SK-N-SH treated with all-trans-retinoic acid at 6 μM for 48 hours (cell line): ENCODE data around the gene CIB1.

Experiments used
- ATAC-seq: fragments of 200-7000 bp; cut with Tn5 transposase; 3 replicates; pipeline ENCODE4 v1.9.1; 2020; ENCODE audit warnings: mild to moderate bottlenecking, moderate library complexity
- ARNTL ChIP-seq: fragments of 450-650 bp; formaldehyde crosslinking; IDR thresholded peaks from 2 replicates; pipeline ENCODE4 v1.5.0; 2020; ENCODE audit warnings: low read depth, mild to moderate bottlenecking, moderate library complexity, borderline replicate concordance
- CREB5 ChIP-seq: fragments of 250-450 bp; sonication (Bioruptor Pico); IDR thresholded peaks from 2 replicates; pipeline ENCODE4 v1.5.1; 2020; ENCODE audit warnings: low read depth, mild to moderate bottlenecking, moderate library complexity
- CSDC2 ChIP-seq: fragments of 250-450 bp; sonication (Bioruptor Pico); IDR thresholded peaks from 2 replicates; pipeline ENCODE4 v1.5.0; 2020; ENCODE audit warnings: mild to moderate bottlenecking, moderate library complexity
- ESRRG ChIP-seq: fragments of 250-450 bp; sonication (Bioruptor Pico); IDR thresholded peaks from 2 replicates; pipeline ENCODE4 v1.6.1; 2021; ENCODE audit warnings: mild to moderate bottlenecking
- GLIS3 ChIP-seq: fragments of 250-450 bp; sonication (Bioruptor Pico); IDR thresholded peaks from 2 replicates; pipeline ENCODE4 v1.5.0; 2020; ENCODE audit warnings: mild to moderate bottlenecking, moderate library complexity
- ISL1 ChIP-seq: fragments of 250-450 bp; sonication (Bioruptor Pico); IDR thresholded peaks from 2 replicates; pipeline ENCODE4 v2.1.2; 2022; ENCODE audit warnings: mild to moderate bottlenecking, moderate library complexity
- OSR1 ChIP-seq: fragments of 250-450 bp; sonication (Bioruptor Pico); IDR thresholded peaks from 2 replicates; pipeline ENCODE4 v1.8.0; 2022; ENCODE audit warnings: moderate library complexity, mild to moderate bottlenecking, inconsistent platforms
- PATZ1 ChIP-seq: fragments of 250-450 bp; sonication (Bioruptor Pico); IDR thresholded peaks from 2 replicates; pipeline ENCODE4 v1.8.0; 2020; ENCODE audit warnings: mild to moderate bottlenecking, moderate library complexity, borderline replicate concordance
- POU6F1 ChIP-seq: fragments of 250-450 bp; sonication (Bioruptor Pico); IDR thresholded peaks from 2 replicates; pipeline ENCODE4 v1.8.0; 2021; ENCODE audit warnings: low read depth, mild to moderate bottlenecking, moderate library complexity, borderline replicate concordance
- PPARA ChIP-seq: fragments of 250-450 bp; sonication (Bioruptor Pico); IDR thresholded peaks from 2 replicates; pipeline ENCODE4 v1.5.0; 2020; ENCODE audit warnings: mild to moderate bottlenecking, borderline replicate concordance
- SNAI2 ChIP-seq: fragments of 250-450 bp; sonication (Bioruptor Pico); IDR thresholded peaks from 2 replicates; pipeline ENCODE4 v1.5.0; 2020; ENCODE audit warnings: mild to moderate bottlenecking, moderate library complexity
- TCF4 ChIP-seq: fragments of 250-450 bp; sonication (Bioruptor Pico); IDR thresholded peaks from 2 replicates; pipeline ENCODE4 v1.8.0; 2021; ENCODE audit warnings: mild to moderate bottlenecking, moderate library complexity, borderline replicate concordance
- TOX ChIP-seq: fragments of 250-450 bp; sonication (Bioruptor Pico); IDR thresholded peaks from 2 replicates; pipeline ENCODE4 v1.8.0; 2021; ENCODE audit warnings: mild to moderate bottlenecking, moderate library complexity, borderline replicate concordance
- ZFP3 ChIP-seq: fragments of 250-450 bp; sonication (Bioruptor Pico); IDR thresholded peaks from 2 replicates; pipeline ENCODE4 v1.5.0; 2020; ENCODE audit warnings: mild to moderate bottlenecking, moderate library complexity
- ZNF565 ChIP-seq: fragments of 450-650 bp; formaldehyde crosslinking; conservative IDR thresholded peaks from 2 replicates; pipeline ENCODE4 v1.5.0; 2020; ENCODE audit warnings: low read depth, mild to moderate bottlenecking, moderate library complexity
- ZNF70 ChIP-seq: fragments of 450-650 bp; formaldehyde crosslinking; IDR thresholded peaks from 2 replicates; pipeline ENCODE4 v1.5.0; 2020; ENCODE audit warnings: mild to moderate bottlenecking, moderate library complexity
- ZNF8 ChIP-seq: fragments of 450-650 bp; formaldehyde crosslinking; IDR thresholded peaks from 2 replicates; pipeline ENCODE4 v1.5.0; 2020; ENCODE audit warnings: mild to moderate bottlenecking, moderate library complexity
- TF ChIP-seq, protein P1 (sequence below): fragments of 250-450 bp; sonication (Bioruptor Pico); IDR thresholded peaks from 2 replicates; pipeline ENCODE4 v1.5.1; 2021; ENCODE audit warnings: mild to moderate bottlenecking, moderate library complexity
- TF ChIP-seq, protein P2 (sequence below): fragments of 250-450 bp; sonication (Bioruptor Pico); IDR thresholded peaks from 2 replicates; pipeline ENCODE4 v1.5.0; 2020; ENCODE audit warnings: mild to moderate bottlenecking, moderate library complexity

CIB1 gene

GRCh38 chr15:90191344-90191687, 42.4 kb downstream of the CIB1 start (continued):
- no peak for TF ChIP-seq POU6F1 (CRISPR knock-in tag)

- ATAC-seq = no peak
- TF ChIP-seq CREB5 (CRISPR knock-in tag) (no peak), ZNF8 (CRISPR knock-in tag) (no peak), ZNF565 (CRISPR knock-in tag) (no peak), ISL1 (CRISPR knock-in tag) (no peak), PATZ1 (no peak), OSR1 (CRISPR knock-in tag) (no peak), TOX (CRISPR knock-in tag) (no peak), ZNF70 (CRISPR knock-in tag) (no peak), PPARA (CRISPR knock-in tag) (no peak), ZFP3 (CRISPR knock-in tag) (no peak), ESRRG (CRISPR knock-in tag) (no peak), ARNTL (CRISPR knock-in tag) (no peak), TCF4 (CRISPR knock-in tag) (no peak), GLIS3 (CRISPR knock-in tag) (no peak), CSDC2 (no peak)
- TF ChIP-seq, protein P1, sequence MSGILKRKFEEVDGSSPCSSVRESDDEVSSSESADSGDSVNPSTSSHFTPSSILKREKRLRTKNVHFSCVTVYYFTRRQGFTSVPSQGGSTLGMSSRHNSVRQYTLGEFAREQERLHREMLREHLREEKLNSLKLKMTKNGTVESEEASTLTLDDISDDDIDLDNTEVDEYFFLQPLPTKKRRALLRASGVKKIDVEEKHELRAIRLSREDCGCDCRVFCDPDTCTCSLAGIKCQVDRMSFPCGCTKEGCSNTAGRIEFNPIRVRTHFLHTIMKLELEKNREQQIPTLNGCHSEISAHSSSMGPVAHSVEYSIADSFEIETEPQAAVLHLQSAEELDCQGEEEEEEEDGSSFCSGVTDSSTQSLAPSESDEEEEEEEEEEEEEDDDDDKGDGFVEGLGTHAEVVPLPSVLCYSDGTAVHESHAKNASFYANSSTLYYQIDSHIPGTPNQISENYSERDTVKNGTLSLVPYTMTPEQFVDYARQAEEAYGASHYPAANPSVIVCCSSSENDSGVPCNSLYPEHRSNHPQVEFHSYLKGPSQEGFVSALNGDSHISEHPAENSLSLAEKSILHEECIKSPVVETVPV (CRISPR knock-in tag) = no peak
Measured at GRCh38 chr15:90190606-90191343, 43.0 kb downstream of the CIB1 start.

DNA sequence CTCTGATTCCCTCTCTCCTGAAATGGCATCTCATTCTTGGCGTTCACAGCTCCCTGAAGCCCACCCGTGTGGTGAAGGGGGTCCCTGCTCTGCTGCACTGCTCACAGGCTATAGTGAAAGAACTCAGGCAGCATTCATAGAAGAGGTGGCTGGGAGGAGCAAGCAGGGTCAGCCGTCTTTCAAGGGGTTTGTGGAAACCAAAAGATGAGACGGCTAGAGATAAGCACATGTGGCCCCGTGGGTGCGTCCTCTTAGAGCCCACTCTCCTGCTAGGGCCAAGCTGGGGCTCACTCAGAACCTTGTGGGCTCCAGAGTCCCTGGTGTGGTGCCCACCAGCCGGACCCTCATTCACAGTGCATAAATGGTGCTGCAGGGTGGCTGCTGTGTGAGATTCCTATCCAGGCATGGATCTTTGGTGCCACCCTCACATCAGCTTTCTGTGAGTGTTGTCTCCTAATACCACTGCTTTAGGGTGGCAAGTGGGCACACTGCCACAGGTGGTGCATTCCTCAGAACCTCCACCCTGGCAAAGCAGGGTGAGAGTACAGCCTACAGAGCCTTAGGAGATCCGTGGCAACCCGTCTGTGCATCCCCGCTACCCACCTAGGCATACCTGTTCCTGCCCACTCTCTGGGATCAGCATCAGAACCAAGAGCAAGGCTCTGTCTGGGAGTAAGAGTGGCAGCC, 43.8 kb downstream of the CIB1 start:
- TF ChIP-seq CSDC2 = no peak
- TF ChIP-seq, protein P2, sequence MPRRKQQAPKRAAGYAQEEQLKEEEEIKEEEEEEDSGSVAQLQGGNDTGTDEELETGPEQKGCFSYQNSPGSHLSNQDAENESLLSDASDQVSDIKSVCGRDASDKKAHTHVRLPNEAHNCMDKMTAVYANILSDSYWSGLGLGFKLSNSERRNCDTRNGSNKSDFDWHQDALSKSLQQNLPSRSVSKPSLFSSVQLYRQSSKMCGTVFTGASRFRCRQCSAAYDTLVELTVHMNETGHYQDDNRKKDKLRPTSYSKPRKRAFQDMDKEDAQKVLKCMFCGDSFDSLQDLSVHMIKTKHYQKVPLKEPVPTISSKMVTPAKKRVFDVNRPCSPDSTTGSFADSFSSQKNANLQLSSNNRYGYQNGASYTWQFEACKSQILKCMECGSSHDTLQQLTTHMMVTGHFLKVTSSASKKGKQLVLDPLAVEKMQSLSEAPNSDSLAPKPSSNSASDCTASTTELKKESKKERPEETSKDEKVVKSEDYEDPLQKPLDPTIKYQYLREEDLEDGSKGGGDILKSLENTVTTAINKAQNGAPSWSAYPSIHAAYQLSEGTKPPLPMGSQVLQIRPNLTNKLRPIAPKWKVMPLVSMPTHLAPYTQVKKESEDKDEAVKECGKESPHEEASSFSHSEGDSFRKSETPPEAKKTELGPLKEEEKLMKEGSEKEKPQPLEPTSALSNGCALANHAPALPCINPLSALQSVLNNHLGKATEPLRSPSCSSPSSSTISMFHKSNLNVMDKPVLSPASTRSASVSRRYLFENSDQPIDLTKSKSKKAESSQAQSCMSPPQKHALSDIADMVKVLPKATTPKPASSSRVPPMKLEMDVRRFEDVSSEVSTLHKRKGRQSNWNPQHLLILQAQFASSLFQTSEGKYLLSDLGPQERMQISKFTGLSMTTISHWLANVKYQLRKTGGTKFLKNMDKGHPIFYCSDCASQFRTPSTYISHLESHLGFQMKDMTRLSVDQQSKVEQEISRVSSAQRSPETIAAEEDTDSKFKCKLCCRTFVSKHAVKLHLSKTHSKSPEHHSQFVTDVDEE (CRISPR knock-in tag) = no peak
- no peak for TF ChIP-seq ZNF565 (CRISPR knock-in tag)
- TF ChIP-seq ISL1 (CRISPR knock-in tag) = no peak
- TF ChIP-seq PATZ1 = no peak
- TF ChIP-seq ESRRG (CRISPR knock-in tag) = no peak
- no peak for TF ChIP-seq PPARA (CRISPR knock-in tag)
- TF ChIP-seq ARNTL (CRISPR knock-in tag) = no peak
- TF ChIP-seq CREB5 (CRISPR knock-in tag) = no peak
- TF ChIP-seq GLIS3 (CRISPR knock-in tag) = no peak
- no peak for TF ChIP-seq SNAI2 (CRISPR knock-in tag)
- ATAC-seq = no peak
